ENCODE measurements around the gene TNS1.

Gene TNS1

DNA sequence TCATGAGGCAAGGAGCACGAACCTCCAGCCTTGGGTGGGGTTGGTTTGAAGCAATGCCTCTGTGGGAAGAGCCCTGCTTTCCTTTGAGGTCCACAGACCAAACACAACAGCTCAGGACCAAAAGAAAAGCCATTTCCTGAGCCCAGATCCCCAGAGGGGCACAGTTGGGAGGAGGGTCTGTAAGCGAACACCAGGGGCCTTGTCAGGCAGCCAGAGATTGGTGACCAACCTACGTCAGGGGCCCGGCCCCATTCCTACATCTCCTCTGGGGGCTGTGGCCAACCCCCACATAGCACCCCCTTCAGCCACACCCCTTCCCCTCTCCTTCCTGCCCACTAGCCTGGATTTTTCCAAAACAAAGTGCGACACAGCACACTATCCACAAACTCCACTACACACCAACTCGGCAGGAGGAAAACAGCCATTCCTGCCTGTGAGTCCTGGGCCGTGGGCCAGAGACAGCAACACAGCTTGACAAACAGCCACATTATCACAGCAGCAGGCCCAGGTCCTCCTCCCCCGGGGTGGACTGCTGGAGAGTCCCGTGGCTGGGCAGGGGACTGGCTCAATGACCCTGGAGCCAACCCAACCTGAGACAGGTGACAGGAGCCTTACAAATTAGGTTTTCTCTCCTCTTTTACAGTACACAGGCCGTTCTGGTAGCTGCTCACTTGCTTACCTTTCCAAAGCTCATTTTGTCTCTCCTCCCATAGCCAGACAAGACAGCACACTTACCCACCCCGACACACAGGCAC, 98.8 kb downstream of the TNS1 start:
- Histone ChIP-seq H3K79me2 (ENCODE audit: insufficient read depth, low read length) (no peaks in the 10 kb centered on the region), H3K9ac (ENCODE audit: low read depth, low read length, poor library complexity, severe bottlenecking) (peak overlapping the region; percentile 46), H2AFZ (ENCODE audit: low read length) (no peak overlapping the region), H3K36me3 (ENCODE audit: insufficient read depth, low read length) (no peaks in the 10 kb centered on the region), H3K4me1 (ENCODE audit: insufficient read depth, low read length, poor library complexity, severe bottlenecking) (peaks cover 42% of the 10 kb centered on the region), H3K4me2 (ENCODE audit: low read depth, low read length, poor library complexity, severe bottlenecking) (peak overlapping the region; percentile 73), H3F3A (ENCODE audit: low read depth) (no peaks in the 10 kb centered on the region), H3K4me3 (ENCODE audit: low read length, poor library complexity, severe bottlenecking) (peak overlapping the region; percentile 51), H3K27me3 (ENCODE audit: insufficient read depth, low read length, poor library complexity, severe bottlenecking) (no peaks in the 10 kb centered on the region), H4K20me1 (ENCODE audit: insufficient read depth, low read length, poor library complexity, severe bottlenecking) (no peaks in the 10 kb centered on the region), H3K9me2 (replicated peaks; ENCODE audit: low read depth, low read length) (no peaks in the 10 kb centered on the region), H3K9me3 (ENCODE audit: insufficient read depth, low read depth, low read length) (no peaks in the 10 kb centered on the region)
- TF ChIP-seq, protein P1, sequence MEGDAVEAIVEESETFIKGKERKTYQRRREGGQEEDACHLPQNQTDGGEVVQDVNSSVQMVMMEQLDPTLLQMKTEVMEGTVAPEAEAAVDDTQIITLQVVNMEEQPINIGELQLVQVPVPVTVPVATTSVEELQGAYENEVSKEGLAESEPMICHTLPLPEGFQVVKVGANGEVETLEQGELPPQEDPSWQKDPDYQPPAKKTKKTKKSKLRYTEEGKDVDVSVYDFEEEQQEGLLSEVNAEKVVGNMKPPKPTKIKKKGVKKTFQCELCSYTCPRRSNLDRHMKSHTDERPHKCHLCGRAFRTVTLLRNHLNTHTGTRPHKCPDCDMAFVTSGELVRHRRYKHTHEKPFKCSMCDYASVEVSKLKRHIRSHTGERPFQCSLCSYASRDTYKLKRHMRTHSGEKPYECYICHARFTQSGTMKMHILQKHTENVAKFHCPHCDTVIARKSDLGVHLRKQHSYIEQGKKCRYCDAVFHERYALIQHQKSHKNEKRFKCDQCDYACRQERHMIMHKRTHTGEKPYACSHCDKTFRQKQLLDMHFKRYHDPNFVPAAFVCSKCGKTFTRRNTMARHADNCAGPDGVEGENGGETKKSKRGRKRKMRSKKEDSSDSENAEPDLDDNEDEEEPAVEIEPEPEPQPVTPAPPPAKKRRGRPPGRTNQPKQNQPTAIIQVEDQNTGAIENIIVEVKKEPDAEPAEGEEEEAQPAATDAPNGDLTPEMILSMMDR (conservative IDR thresholded peaks at IDR 0.05; ENCODE audit: low read length): no peak
- TF ChIP-seq EZH2phosphoT487 (IDR thresholded peaks at IDR 0.05; ENCODE audit: borderline replicate concordance): no peak

DNA sequence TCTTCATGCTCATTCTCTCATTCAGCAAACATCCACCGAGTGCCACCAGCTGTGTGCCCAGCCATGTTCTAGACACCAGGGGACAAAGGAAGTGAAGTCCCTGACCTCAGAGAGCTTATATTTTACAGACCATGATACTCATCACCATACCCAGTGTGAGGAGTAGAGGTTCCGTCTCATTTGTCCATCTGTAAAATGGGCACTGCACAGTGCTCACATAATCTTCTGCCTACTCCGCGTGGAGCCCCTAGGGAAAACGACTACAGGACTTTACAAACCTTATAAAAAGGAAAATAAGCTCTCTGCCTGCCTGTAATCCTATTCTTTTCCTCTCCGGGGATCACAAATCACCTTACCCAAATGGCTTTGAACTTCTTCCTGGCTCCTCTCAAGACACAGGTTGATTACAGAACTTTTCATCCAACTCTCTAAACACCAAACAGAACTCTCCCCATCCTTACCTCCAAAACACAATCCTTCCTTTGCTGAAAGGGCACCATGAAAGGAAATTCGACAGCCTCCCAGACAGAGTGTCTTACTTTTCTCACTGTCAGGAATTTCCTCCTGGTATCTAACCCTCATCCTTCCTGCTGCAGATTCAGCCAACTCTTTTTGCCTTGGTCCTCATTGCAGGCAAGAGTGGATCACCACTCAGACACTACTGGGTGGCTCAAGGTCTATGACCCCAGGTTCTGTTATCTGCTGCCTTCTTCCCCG, 99.5 kb downstream of the TNS1 start:
- no peak overlapping the region for H2AFZ ChIP-seq (ENCODE audit: low read length)
- H3K9me3 ChIP-seq (ENCODE audit: insufficient read depth, low read depth, low read length): no peaks in the 10 kb centered on the region
- H3K4me3 ChIP-seq (ENCODE audit: low read length, poor library complexity, severe bottlenecking): no peak overlapping the region
- H3K27me3 ChIP-seq (ENCODE audit: insufficient read depth, low read length, poor library complexity, severe bottlenecking): no peaks in the 10 kb centered on the region
- TF ChIP-seq EZH2phosphoT487 (IDR thresholded peaks at IDR 0.05; ENCODE audit: borderline replicate concordance): no peak
- TF ChIP-seq, protein P1 (conservative IDR thresholded peaks at IDR 0.05; ENCODE audit: low read length): no peak
- H3K79me2 ChIP-seq (ENCODE audit: insufficient read depth, low read length): no peaks in the 10 kb centered on the region
- H3K4me1 ChIP-seq (ENCODE audit: insufficient read depth, low read length, poor library complexity, severe bottlenecking): peaks cover 43% of the 10 kb centered on the region
- H3K9me2 ChIP-seq (replicated peaks; ENCODE audit: low read depth, low read length): no peaks in the 10 kb centered on the region
- H3F3A ChIP-seq (ENCODE audit: low read depth): no peaks in the 10 kb centered on the region
- peak overlapping the region; percentile 46 for H3K9ac ChIP-seq (ENCODE audit: low read depth, low read length, poor library complexity, severe bottlenecking)
- no peaks in the 10 kb centered on the region for H3K36me3 ChIP-seq (ENCODE audit: insufficient read depth, low read length)
- peak overlapping the region; percentile 73 for H3K4me2 ChIP-seq (ENCODE audit: low read depth, low read length, poor library complexity, severe bottlenecking)
- no peaks in the 10 kb centered on the region for H4K20me1 ChIP-seq (ENCODE audit: insufficient read depth, low read length, poor library complexity, severe bottlenecking)

DNA sequence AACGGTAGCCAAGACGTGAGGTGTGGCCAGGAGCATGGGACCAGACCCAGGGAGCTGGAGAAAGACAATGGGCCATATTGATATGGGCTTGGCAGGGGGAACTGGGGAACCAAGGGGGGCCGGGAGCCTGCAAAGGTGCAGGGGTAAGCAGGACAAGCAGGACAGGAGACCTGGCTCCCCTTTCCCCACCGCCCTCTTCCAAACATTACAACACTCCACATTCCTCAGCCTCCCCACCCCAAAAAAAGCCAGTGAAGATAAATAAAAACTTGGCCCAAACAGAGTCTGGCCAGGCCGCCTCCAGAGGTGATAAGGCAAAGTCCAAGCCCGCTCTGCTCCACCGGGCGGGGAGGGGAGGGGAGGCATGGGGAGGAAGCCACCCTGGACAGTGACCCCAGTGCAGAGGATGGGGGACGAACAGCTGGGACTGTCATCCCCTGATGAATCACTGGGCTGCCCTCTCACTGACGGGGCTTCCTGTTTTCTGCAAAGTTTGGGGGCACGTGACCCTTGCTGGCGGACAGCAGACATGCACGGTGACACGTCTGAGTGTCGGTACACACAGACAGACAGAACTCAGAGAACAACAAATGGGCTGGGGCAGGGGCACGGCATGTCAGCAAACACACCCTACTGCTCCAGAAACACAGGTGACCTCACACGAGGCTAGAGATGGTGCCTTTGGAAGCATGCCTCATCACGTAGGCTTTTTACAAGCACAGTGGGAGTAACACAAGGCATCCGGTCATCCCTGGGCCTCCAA, 100.2 kb downstream of the TNS1 start:
- no peak overlapping the region for H2AFZ ChIP-seq (ENCODE audit: low read length)
- H3K36me3 ChIP-seq (ENCODE audit: insufficient read depth, low read length): no peaks in the 10 kb centered on the region
- H4K20me1 ChIP-seq (ENCODE audit: insufficient read depth, low read length, poor library complexity, severe bottlenecking): no peaks in the 10 kb centered on the region
- H3K9ac ChIP-seq (ENCODE audit: low read depth, low read length, poor library complexity, severe bottlenecking): no peak overlapping the region
- no peaks in the 10 kb centered on the region for H3F3A ChIP-seq (ENCODE audit: low read depth)
- H3K9me3 ChIP-seq (ENCODE audit: insufficient read depth, low read depth, low read length): no peaks in the 10 kb centered on the region
- peak overlapping the region; percentile 73 for H3K4me2 ChIP-seq (ENCODE audit: low read depth, low read length, poor library complexity, severe bottlenecking)
- no peaks in the 10 kb centered on the region for H3K27me3 ChIP-seq (ENCODE audit: insufficient read depth, low read length, poor library complexity, severe bottlenecking)
- H3K4me3 ChIP-seq (ENCODE audit: low read length, poor library complexity, severe bottlenecking): no peak overlapping the region
- no peak for TF ChIP-seq EZH2phosphoT487 (IDR thresholded peaks at IDR 0.05; ENCODE audit: borderline replicate concordance)
- TF ChIP-seq, protein P1 (conservative IDR thresholded peaks at IDR 0.05; ENCODE audit: low read length): no peak
- no peaks in the 10 kb centered on the region for H3K9me2 ChIP-seq (replicated peaks; ENCODE audit: low read depth, low read length)
- peaks cover 43% of the 10 kb centered on the region for H3K4me1 ChIP-seq (ENCODE audit: insufficient read depth, low read length, poor library complexity, severe bottlenecking)
- H3K79me2 ChIP-seq (ENCODE audit: insufficient read depth, low read length): no peaks in the 10 kb centered on the region

Data from Loucy (cell line).